ENCODE measurements around the gene RAB28.
"Not testable (repeated sequence)": the region's sequence is repeated elsewhere in the genome, so short reads cannot be mapped to it uniquely, and the experiment has no call there.

The RAB28 gene

GRCh38 chr4:13445841-13446790 lies 38.0 kb downstream of the RAB28 start:
- H3K9me3 ChIP-seq (ENCODE audit: control insufficient read depth, insufficient read depth, low read length): no peaks in the 10 kb centered on the region
- peaks cover 12% of the 10 kb centered on the region for H3K4me1 ChIP-seq (ENCODE audit: insufficient read depth, low read length)
- H3K36me3 ChIP-seq (ENCODE audit: insufficient read depth, low read length): no peaks in the 10 kb centered on the region
- H3K9ac ChIP-seq (ENCODE audit: low read depth, low read length): peak overlapping the region; percentile 80

GRCh38 chr4:13441506-13441905 lies 42.6 kb downstream of the RAB28 start:
- H3K36me3 ChIP-seq (ENCODE audit: insufficient read depth, low read length): no peaks in the 10 kb centered on the region
- no peaks in the 10 kb centered on the region for H3K9me3 ChIP-seq (ENCODE audit: control insufficient read depth, insufficient read depth, low read length)
- H3K4me1 ChIP-seq (ENCODE audit: insufficient read depth, low read length): peaks cover 7% of the 10 kb centered on the region
- no peak overlapping the region for H3K9ac ChIP-seq (ENCODE audit: low read depth, low read length)

GRCh38 chr4:13436962-13437361 lies 47.2 kb downstream of the RAB28 start:
- Histone ChIP-seq H3K36me3 (ENCODE audit: insufficient read depth, low read length) (no peaks in the 10 kb centered on the region), H3K4me1 (ENCODE audit: insufficient read depth, low read length) (peaks cover 9% of the 10 kb centered on the region; the same call in 1 of the 2 replicates), H3K9ac (ENCODE audit: low read depth, low read length) (no peak overlapping the region), H3K9me3 (ENCODE audit: control insufficient read depth, insufficient read depth, low read length) (no peaks in the 10 kb centered on the region)

- H3K4me1 ChIP-seq (ENCODE audit: insufficient read depth, low read length): peaks cover 18% of the 10 kb centered on the region
- H3K9me3 ChIP-seq (ENCODE audit: control insufficient read depth, insufficient read depth, low read length): no peaks in the 10 kb centered on the region
- no peak overlapping the region for H3K9ac ChIP-seq (ENCODE audit: low read depth, low read length)
- H3K36me3 ChIP-seq (ENCODE audit: insufficient read depth, low read length): no peaks in the 10 kb centered on the region
These were observed 51.7 kb downstream of the RAB28 start for GRCh38 chr4:13432453-13432852.

- Histone ChIP-seq H3K9me3 (ENCODE audit: control insufficient read depth, insufficient read depth, low read length) (no peaks in the 10 kb centered on the region), H3K9ac (ENCODE audit: low read depth, low read length) (no peak overlapping the region), H3K4me1 (ENCODE audit: insufficient read depth, low read length) (peaks cover 22% of the 10 kb centered on the region), H3K36me3 (ENCODE audit: insufficient read depth, low read length) (no peaks in the 10 kb centered on the region)
These were observed 53.1 kb downstream of the RAB28 start for GRCh38 chr4:13430834-13431568.

GRCh38 chr4:13427599-13428325 lies 56.4 kb downstream of the RAB28 start:
- Histone ChIP-seq H3K9me3 (ENCODE audit: control insufficient read depth, insufficient read depth, low read length) (no peaks in the 10 kb centered on the region), H3K36me3 (ENCODE audit: insufficient read depth, low read length) (no peaks in the 10 kb centered on the region), H3K4me1 (ENCODE audit: insufficient read depth, low read length) (peaks cover 20% of the 10 kb centered on the region), H3K9ac (ENCODE audit: low read depth, low read length) (no peak overlapping the region)

GRCh38 chr4:13415068-13415785 lies 68.9 kb downstream of the RAB28 start:
- Histone ChIP-seq H3K9me3 (ENCODE audit: control insufficient read depth, insufficient read depth, low read length) (no peaks in the 10 kb centered on the region; the same call in 1 of the 2 replicates), H3K4me1 (ENCODE audit: insufficient read depth, low read length) (peaks cover 4% of the 10 kb centered on the region; the same call in 1 of the 2 replicates), H3K36me3 (ENCODE audit: insufficient read depth, low read length) (no peaks in the 10 kb centered on the region), H3K9ac (ENCODE audit: low read depth, low read length) (no peak overlapping the region)

GRCh38 chr4:13413729-13414437 lies 70.3 kb downstream of the RAB28 start:
- no peaks in the 10 kb centered on the region; the same call in 1 of the 2 replicates for H3K9me3 ChIP-seq (ENCODE audit: control insufficient read depth, insufficient read depth, low read length)
- peaks cover 4% of the 10 kb centered on the region; the same call in 1 of the 2 replicates for H3K4me1 ChIP-seq (ENCODE audit: insufficient read depth, low read length)
- no peak overlapping the region for H3K9ac ChIP-seq (ENCODE audit: low read depth, low read length)
- H3K36me3 ChIP-seq (ENCODE audit: insufficient read depth, low read length): no peaks in the 10 kb centered on the region

GRCh38 chr4:13411942-13412341 lies 72.2 kb downstream of the RAB28 start:
- Histone ChIP-seq H3K9ac (ENCODE audit: low read depth, low read length) (no peak overlapping the region), H3K9me3 (ENCODE audit: control insufficient read depth, insufficient read depth, low read length) (no peaks in the 10 kb centered on the region; the same call in 1 of the 2 replicates), H3K4me1 (ENCODE audit: insufficient read depth, low read length) (peaks cover 4% of the 10 kb centered on the region; the same call in 1 of the 2 replicates), H3K36me3 (ENCODE audit: insufficient read depth, low read length) (no peaks in the 10 kb centered on the region)

- H3K9me3 ChIP-seq (ENCODE audit: control insufficient read depth, insufficient read depth, low read length): no peaks in the 10 kb centered on the region; the same call in 1 of the 2 replicates
- H3K9ac ChIP-seq (ENCODE audit: low read depth, low read length): no peak overlapping the region
- no peaks in the 10 kb centered on the region for H3K36me3 ChIP-seq (ENCODE audit: insufficient read depth, low read length)
- H3K4me1 ChIP-seq (ENCODE audit: insufficient read depth, low read length): peaks cover 4% of the 10 kb centered on the region; the same call in 1 of the 2 replicates
These were observed 74.8 kb downstream of the RAB28 start for GRCh38 chr4:13409324-13409723.

- H3K9ac ChIP-seq (ENCODE audit: low read depth, low read length); H3K9me3 ChIP-seq (ENCODE audit: control insufficient read depth, insufficient read depth, low read length): not testable (repeated sequence)
These were observed 78.0 kb downstream of the RAB28 start for GRCh38 chr4:13406156-13406555.

GRCh38 chr4:13403833-13404232 lies 80.3 kb downstream of the RAB28 start:
- Histone ChIP-seq H3K36me3 (ENCODE audit: insufficient read depth, low read length) (no peaks in the 10 kb centered on the region), H3K9ac (ENCODE audit: low read depth, low read length) (no peak overlapping the region), H3K9me3 (ENCODE audit: control insufficient read depth, insufficient read depth, low read length) (no peaks in the 10 kb centered on the region; the same call in 1 of the 2 replicates)

More at GRCh38 chr4:13406156-13406555, 78.0 kb downstream of the RAB28 start:
- H3K36me3 ChIP-seq (ENCODE audit: insufficient read depth, low read length); H3K4me1 ChIP-seq (ENCODE audit: insufficient read depth, low read length): not testable (repeated sequence)

GRCh38 chr4:13403326-13403725 lies 80.8 kb downstream of the RAB28 start:
- no peak overlapping the region for H3K9ac ChIP-seq (ENCODE audit: low read depth, low read length)
- no peaks in the 10 kb centered on the region; the same call in 1 of the 2 replicates for H3K9me3 ChIP-seq (ENCODE audit: control insufficient read depth, insufficient read depth, low read length)
- H3K36me3 ChIP-seq (ENCODE audit: insufficient read depth, low read length): no peaks in the 10 kb centered on the region
- H3K4me1 ChIP-seq (ENCODE audit: insufficient read depth, low read length): no peaks in the 10 kb centered on the region

More at GRCh38 chr4:13403833-13404232, 80.3 kb downstream of the RAB28 start:
- no peaks in the 10 kb centered on the region for H3K4me1 ChIP-seq (ENCODE audit: insufficient read depth, low read length)
